ENCODE data around the gene GFRA3.

GFRA3 gene

DNA sequence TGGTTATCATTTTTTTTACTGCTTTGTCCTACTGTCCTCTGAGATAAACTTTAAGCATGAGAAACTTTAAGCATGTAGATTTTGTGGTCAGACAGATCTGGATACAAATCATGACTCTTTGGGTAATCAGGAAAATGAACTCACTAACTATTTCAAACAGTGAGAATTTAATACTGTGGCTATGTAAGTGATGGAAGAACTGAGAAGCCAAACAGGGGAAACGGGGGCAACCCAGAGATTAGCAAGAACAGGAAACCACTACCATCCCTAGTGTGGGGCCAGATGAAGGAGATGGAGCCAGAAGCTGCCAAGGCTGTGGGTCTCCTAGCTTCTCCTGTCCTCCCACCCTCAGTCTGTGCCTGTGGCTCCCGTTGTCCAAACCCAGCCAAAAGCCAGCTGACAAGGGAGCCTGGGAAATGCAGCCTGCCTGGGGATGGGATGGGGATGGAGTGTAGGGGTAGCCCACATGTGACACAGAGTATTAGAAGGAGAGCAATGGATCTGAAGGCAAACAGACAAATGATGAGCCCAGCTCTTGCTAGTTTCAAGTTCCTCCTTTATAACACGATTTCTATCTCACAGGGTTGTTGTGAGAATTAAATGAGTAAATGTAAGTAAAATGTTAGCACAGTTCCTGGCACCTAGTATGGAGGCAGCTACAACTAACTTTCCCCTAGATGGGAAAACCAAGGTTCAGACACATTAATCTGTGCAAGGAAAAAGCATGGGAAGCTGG is 33.6 kb downstream of the GFRA3 start (continued):
- TF ChIP-seq POU6F1 (CRISPR knock-in tag; IDR thresholded peaks at IDR 0.05; ENCODE audit: borderline replicate concordance, low read depth) = no peak
- TF ChIP-seq ESRRG (CRISPR knock-in tag; IDR thresholded peaks at IDR 0.05) = no peak
- no peak for TF ChIP-seq PPARA (CRISPR knock-in tag; IDR thresholded peaks at IDR 0.05; ENCODE audit: borderline replicate concordance)
- no peak for TF ChIP-seq ZNF8 (CRISPR knock-in tag; IDR thresholded peaks at IDR 0.05)
- no peak for TF ChIP-seq ZNF70 (CRISPR knock-in tag; IDR thresholded peaks at IDR 0.05)

DNA sequence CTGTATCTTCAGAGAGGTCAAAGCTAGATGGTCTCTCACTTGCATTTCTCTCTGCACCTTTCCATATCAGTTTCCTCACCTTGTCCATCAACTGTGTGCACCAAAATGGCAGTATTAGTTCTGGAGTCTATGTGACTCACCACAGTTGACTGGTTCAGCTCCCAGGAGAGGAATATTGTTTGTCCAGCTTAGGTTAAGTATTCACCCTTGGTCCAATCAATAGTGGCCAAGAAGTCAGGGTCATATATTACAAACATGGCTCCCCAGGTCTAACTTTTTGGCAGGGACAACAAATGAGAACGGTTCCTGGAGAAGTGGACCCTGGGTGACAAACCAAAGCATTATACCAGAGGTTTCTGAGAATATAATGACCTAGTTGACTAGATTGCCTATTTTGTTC is 36.4 kb downstream of the GFRA3 start:
- ATAC-seq = no peak
- TF ChIP-seq GLIS3 (CRISPR knock-in tag; IDR thresholded peaks at IDR 0.05) (no peak), ZFP3 (CRISPR knock-in tag; IDR thresholded peaks at IDR 0.05) (no peak), SNAI2 (CRISPR knock-in tag; IDR thresholded peaks at IDR 0.05) (no peak), ARNTL (CRISPR knock-in tag; IDR thresholded peaks at IDR 0.05; ENCODE audit: borderline replicate concordance, low read depth) (no peak), TOX (CRISPR knock-in tag; IDR thresholded peaks at IDR 0.05; ENCODE audit: borderline replicate concordance) (no peak), PPARA (CRISPR knock-in tag; IDR thresholded peaks at IDR 0.05; ENCODE audit: borderline replicate concordance) (no peak), ZNF8 (CRISPR knock-in tag; IDR thresholded peaks at IDR 0.05) (no peak), CSDC2 (CRISPR knock-in tag; IDR thresholded peaks at IDR 0.05) (no peak), CSRNP3 (CRISPR knock-in tag; IDR thresholded peaks at IDR 0.05) (no peak), RARB (CRISPR knock-in tag; IDR thresholded peaks at IDR 0.05) (no peak), ZNF70 (CRISPR knock-in tag; IDR thresholded peaks at IDR 0.05) (no peak), ESRRG (CRISPR knock-in tag; IDR thresholded peaks at IDR 0.05) (no peak), ZNF565 (CRISPR knock-in tag; conservative IDR thresholded peaks at IDR 0.05; ENCODE audit: low read depth) (no peak)
- TF ChIP-seq, protein P1, sequence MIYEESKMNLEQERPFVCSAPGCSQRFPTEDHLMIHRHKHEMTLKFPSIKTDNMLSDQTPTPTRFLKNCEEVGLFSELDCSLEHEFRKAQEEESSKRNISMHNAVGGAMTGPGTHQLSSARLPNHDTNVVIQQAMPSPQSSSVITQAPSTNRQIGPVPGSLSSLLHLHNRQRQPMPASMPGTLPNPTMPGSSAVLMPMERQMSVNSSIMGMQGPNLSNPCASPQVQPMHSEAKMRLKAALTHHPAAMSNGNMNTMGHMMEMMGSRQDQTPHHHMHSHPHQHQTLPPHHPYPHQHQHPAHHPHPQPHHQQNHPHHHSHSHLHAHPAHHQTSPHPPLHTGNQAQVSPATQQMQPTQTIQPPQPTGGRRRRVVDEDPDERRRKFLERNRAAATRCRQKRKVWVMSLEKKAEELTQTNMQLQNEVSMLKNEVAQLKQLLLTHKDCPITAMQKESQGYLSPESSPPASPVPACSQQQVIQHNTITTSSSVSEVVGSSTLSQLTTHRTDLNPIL (CRISPR knock-in tag; IDR thresholded peaks at IDR 0.05; ENCODE audit: low read depth) = no peak

GRCh38 chr5:138234651-138235050 is 39.8 kb downstream of the GFRA3 start:
- no peak for ATAC-seq
- TF ChIP-seq ZFP3 (CRISPR knock-in tag; IDR thresholded peaks at IDR 0.05) (no peak), ZC3H10 (CRISPR knock-in tag; IDR thresholded peaks at IDR 0.05) (no peak), BACH2 (CRISPR knock-in tag; IDR thresholded peaks at IDR 0.05; ENCODE audit: borderline replicate concordance) (no peak), ZNF565 (CRISPR knock-in tag; conservative IDR thresholded peaks at IDR 0.05; ENCODE audit: low read depth) (no peak), CSDC2 (CRISPR knock-in tag; IDR thresholded peaks at IDR 0.05) (no peak), OSR1 (CRISPR knock-in tag; IDR thresholded peaks at IDR 0.05) (no peak), RARB (CRISPR knock-in tag; IDR thresholded peaks at IDR 0.05) (no peak), TCF4 (CRISPR knock-in tag; IDR thresholded peaks at IDR 0.05; ENCODE audit: borderline replicate concordance) (no peak), ZNF70 (CRISPR knock-in tag; IDR thresholded peaks at IDR 0.05) (no peak), POU6F1 (CRISPR knock-in tag; IDR thresholded peaks at IDR 0.05; ENCODE audit: borderline replicate concordance, low read depth) (no peak), CSRNP3 (CRISPR knock-in tag; IDR thresholded peaks at IDR 0.05) (no peak), PATZ1 (CRISPR knock-in tag; IDR thresholded peaks at IDR 0.05; ENCODE audit: borderline replicate concordance) (no peak), ARNTL (CRISPR knock-in tag; IDR thresholded peaks at IDR 0.05; ENCODE audit: borderline replicate concordance, low read depth) (no peak), PPARA (CRISPR knock-in tag; IDR thresholded peaks at IDR 0.05; ENCODE audit: borderline replicate concordance) (no peak), ESRRG (CRISPR knock-in tag; IDR thresholded peaks at IDR 0.05) (no peak)
- TF ChIP-seq, protein P2, sequence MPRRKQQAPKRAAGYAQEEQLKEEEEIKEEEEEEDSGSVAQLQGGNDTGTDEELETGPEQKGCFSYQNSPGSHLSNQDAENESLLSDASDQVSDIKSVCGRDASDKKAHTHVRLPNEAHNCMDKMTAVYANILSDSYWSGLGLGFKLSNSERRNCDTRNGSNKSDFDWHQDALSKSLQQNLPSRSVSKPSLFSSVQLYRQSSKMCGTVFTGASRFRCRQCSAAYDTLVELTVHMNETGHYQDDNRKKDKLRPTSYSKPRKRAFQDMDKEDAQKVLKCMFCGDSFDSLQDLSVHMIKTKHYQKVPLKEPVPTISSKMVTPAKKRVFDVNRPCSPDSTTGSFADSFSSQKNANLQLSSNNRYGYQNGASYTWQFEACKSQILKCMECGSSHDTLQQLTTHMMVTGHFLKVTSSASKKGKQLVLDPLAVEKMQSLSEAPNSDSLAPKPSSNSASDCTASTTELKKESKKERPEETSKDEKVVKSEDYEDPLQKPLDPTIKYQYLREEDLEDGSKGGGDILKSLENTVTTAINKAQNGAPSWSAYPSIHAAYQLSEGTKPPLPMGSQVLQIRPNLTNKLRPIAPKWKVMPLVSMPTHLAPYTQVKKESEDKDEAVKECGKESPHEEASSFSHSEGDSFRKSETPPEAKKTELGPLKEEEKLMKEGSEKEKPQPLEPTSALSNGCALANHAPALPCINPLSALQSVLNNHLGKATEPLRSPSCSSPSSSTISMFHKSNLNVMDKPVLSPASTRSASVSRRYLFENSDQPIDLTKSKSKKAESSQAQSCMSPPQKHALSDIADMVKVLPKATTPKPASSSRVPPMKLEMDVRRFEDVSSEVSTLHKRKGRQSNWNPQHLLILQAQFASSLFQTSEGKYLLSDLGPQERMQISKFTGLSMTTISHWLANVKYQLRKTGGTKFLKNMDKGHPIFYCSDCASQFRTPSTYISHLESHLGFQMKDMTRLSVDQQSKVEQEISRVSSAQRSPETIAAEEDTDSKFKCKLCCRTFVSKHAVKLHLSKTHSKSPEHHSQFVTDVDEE (CRISPR knock-in tag; IDR thresholded peaks at IDR 0.05) = no peak
- TF ChIP-seq, protein P1 (CRISPR knock-in tag; IDR thresholded peaks at IDR 0.05; ENCODE audit: low read depth) = no peak

All from SK-N-SH treated with all-trans-retinoic acid at 6 μM for 48 hours (cell line).